ENCODE data around the gene SCART1.
"Not testable (repeated sequence)": the region's sequence is repeated elsewhere in the genome, so short reads cannot be mapped to it uniquely, and the experiment has no call there.

SCART1 gene

DNA sequence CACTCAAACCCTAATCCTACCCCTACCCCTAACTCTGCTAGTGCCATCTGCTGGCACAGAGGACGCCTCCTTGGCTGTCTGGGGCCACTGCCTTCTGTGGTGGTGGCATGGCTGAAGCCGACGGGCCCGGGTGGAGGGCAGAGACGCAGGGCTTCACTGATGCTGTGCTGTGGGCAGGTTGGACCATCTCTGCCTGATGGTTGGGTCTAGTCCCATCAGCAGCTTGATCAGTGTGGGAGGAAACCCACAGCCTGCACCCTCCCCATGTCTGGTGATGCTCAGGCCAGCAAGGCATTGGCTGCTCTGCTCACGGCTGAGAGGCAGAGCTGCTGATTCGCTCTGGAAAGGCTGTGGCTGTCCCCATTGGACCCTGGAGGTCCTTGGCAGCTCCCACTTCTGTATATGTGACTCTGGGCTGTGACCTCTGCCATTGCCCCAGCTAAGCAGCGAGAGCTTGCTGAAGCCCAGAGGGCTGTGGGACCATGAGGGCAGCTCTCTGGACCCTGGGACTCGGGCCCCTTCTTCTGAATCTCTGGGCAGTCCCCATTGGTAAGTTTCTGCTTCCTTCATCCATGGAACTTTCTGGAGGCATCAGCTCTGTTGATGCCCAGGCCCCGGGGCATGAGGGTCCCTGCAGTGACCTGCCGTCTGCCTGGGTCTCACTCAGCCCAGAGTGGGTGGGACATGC lies at the start of gene SCART1:
SCART1 (plus strand) TSS at position 430 of the 688 bp plus-strand sequence; CDS start at position 483, 53 bp downstream.
- DNase-seq (ENCODE audit: low spot score in 2 of 2) (no peak), ATAC-seq (peak; percentile 97)
- Mint-ChIP-seq H3K4me1 (peaks cover 25% of the 10 kb centered on the region), H3K36me3 (peaks cover 41% of the 10 kb centered on the region), H3K4me3 (peak within 1 kb of the TSS; percentile 81), H3K27ac (peak within 1 kb of the TSS; percentile 46), H3K9me3 (peaks cover 4% of the 10 kb centered on the region)

- DNase-seq (ENCODE audit: low spot score in 2 of 2): no peak
- Mint-ChIP-seq H3K36me3 (peaks cover 89% of the 10 kb centered on the region), H3K27ac (no peak overlapping the region), H3K9me3 (peaks cover 1% of the 10 kb centered on the region), H3K4me3 (no peak overlapping the region), H3K4me1 (peaks cover 67% of the 10 kb centered on the region)
- ATAC-seq: no peak
These were observed 48.5 kb upstream of the SCART1 start for GRCh38 chr10:133405272-133405671.

GRCh38 chr10:133405844-133406527 lies 47.8 kb upstream of the SCART1 start:
- H3K9me3 Mint-ChIP-seq: peaks cover 3% of the 10 kb centered on the region
- DNase-seq (ENCODE audit: low spot score in 2 of 2): no peak
- peak; percentile 47 for ATAC-seq
- peak overlapping the region; percentile 65 for H3K27ac Mint-ChIP-seq
- peak overlapping the region; percentile 26 for H3K4me3 Mint-ChIP-seq
- H3K4me1 Mint-ChIP-seq: peaks cover 61% of the 10 kb centered on the region
- H3K36me3 Mint-ChIP-seq: peaks cover 89% of the 10 kb centered on the region

DNA sequence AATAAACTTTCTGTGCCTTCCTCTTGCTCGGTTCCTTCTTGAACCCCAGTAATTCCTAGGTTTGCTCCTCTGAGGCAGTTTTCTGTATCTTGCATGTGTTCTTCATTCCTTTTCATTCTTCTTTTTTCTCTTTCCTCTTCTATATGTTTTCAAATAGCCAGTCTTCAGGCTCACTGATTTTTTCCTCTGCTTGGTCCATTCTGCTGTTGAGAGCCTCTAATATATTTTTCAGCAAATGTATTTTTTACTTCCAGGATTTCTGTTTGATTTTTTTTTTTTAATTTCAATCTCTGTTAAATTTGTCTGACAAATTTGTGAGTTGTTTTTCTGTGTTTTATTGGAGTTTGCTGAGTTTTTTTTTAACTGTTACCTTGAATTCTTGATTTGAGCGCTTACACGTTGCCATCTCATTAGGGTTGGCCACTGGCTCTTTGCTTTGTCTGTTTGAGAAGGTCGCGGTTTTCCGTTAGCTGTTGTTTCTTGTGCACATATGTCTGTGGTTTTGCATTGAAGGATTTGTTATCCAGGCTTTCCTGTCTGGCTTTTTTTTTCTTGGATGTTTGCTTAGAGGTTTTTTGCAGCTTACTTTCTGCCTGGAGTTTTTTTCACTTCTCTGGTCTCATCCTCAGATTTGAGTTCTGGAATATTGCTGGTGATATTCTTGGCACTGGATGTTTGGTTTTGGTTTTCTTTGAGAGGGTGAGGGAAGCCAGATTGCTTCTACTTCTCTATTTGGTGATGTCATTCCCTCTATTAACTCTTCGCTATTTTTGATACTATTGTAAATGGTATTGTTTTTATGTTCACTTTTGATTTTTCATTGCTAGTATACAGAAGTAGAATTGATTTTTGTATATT lies 42.0 kb upstream of the SCART1 start:
- no peak for ATAC-seq
- Mint-ChIP-seq H3K4me3 (no peak overlapping the region), H3K9me3 (peaks cover 13% of the 10 kb centered on the region), H3K27ac (no peak overlapping the region), H3K4me1 (peaks cover 25% of the 10 kb centered on the region), H3K36me3 (peaks cover 93% of the 10 kb centered on the region)
- DNase-seq (ENCODE audit: low spot score in 2 of 2): no peak

GRCh38 chr10:133412381-133412711 lies 41.4 kb upstream of the SCART1 start:
- Mint-ChIP-seq H3K4me3 (no peak overlapping the region), H3K4me1 (peaks cover 25% of the 10 kb centered on the region), H3K9me3 (peaks cover 13% of the 10 kb centered on the region), H3K36me3 (peaks cover 87% of the 10 kb centered on the region), H3K27ac (no peak overlapping the region)
- ATAC-seq: no peak
- no peak for DNase-seq (ENCODE audit: low spot score in 2 of 2)

GRCh38 chr10:133414401-133414800 lies 39.3 kb upstream of the SCART1 start:
- Mint-ChIP-seq H3K36me3 (peaks cover 66% of the 10 kb centered on the region), H3K9me3 (peaks cover 13% of the 10 kb centered on the region)
- H3K27ac Mint-ChIP-seq; DNase-seq (ENCODE audit: low spot score in 2 of 2); H3K4me1 Mint-ChIP-seq; H3K4me3 Mint-ChIP-seq; ATAC-seq: not testable (repeated sequence)

- Mint-ChIP-seq H3K36me3 (peaks cover 60% of the 10 kb centered on the region), H3K4me1 (peaks cover 6% of the 10 kb centered on the region), H3K27ac (no peak overlapping the region), H3K9me3 (peaks cover 10% of the 10 kb centered on the region), H3K4me3 (no peak overlapping the region)
- ATAC-seq: no peak
- no peak for DNase-seq (ENCODE audit: low spot score in 2 of 2)
These were observed 38.0 kb upstream of the SCART1 start for GRCh38 chr10:133415752-133416151.

- H3K9me3 Mint-ChIP-seq: no peaks in the 10 kb centered on the region
- no peak overlapping the region for H3K4me3 Mint-ChIP-seq
- H3K27ac Mint-ChIP-seq: no peak overlapping the region
- no peak for DNase-seq (ENCODE audit: low spot score in 2 of 2)
- peaks cover 37% of the 10 kb centered on the region for H3K36me3 Mint-ChIP-seq
- H3K4me1 Mint-ChIP-seq: peaks cover 12% of the 10 kb centered on the region
- no peak for ATAC-seq
These were observed 35.3 kb upstream of the SCART1 start for GRCh38 chr10:133418289-133418993.

DNA sequence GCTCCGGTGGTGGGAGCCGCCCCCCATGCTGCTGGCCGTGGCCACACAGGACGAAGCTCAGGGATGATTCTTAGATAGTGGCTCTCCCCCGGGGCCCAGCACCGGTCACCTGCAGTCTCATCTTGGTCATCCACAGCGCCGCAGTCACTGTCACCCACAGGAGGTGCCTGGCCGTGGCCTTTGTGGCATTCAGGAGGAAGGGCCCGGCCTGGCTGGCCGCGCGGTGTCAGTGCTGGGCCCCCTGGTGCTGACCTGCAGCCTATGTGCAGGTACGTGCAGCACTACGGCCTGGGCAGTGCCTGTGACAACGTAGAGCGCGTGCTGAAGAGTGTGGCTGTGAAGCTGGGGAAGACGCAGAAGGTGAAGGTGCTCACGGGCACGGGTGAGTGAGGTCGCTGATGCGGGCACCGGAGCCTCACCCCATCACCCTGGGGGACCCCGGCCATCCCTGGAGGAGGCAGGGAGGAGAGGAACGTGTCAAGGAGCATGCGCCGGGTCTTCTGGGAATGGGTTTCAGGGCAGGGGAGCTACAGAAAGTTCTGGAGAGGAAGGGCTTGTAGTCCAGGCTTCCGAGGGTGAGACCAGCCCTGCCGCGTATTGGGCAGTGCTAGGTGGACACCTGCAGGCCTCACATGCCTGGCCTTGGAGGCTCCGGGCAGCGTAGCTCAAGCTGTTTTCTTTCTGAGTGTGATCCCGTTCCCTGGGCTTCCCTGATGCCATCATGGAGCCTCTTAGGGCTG lies 34.4 kb upstream of the SCART1 start:
- Mint-ChIP-seq H3K27ac (peak overlapping the region; percentile 48), H3K4me1 (peaks cover 12% of the 10 kb centered on the region), H3K36me3 (peaks cover 29% of the 10 kb centered on the region), H3K9me3 (no peaks in the 10 kb centered on the region), H3K4me3 (no peak overlapping the region)
- ATAC-seq (no peak), DNase-seq (ENCODE audit: low spot score in 2 of 2) (no peak)

DNA sequence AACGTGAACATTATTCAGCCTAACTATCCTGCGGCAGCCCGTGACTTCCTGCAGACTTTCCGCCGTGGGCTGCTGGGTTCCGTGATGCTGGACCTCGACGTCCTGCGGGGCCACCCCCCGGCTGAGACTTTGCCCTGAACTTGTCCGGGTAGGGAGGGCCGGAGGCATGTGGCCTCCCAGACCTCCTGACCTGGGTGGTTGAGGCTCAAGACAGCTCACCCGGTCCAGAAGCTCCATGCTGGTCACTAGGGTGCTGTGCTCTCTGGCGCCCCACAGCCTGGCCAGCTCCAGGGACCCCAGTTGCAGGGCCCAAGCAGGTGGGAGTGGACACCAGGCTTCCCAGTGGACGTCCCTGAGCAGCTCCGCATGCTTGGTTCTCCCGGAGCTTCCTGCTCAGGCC lies 33.7 kb upstream of the SCART1 start:
- no peaks in the 10 kb centered on the region for H3K9me3 Mint-ChIP-seq
- ATAC-seq (no peak), DNase-seq (ENCODE audit: low spot score in 2 of 2) (no peak)
- H3K36me3 Mint-ChIP-seq: peaks cover 23% of the 10 kb centered on the region
- no peak overlapping the region for H3K27ac Mint-ChIP-seq
- no peak overlapping the region for H3K4me3 Mint-ChIP-seq
- peaks cover 12% of the 10 kb centered on the region for H3K4me1 Mint-ChIP-seq

DNA sequence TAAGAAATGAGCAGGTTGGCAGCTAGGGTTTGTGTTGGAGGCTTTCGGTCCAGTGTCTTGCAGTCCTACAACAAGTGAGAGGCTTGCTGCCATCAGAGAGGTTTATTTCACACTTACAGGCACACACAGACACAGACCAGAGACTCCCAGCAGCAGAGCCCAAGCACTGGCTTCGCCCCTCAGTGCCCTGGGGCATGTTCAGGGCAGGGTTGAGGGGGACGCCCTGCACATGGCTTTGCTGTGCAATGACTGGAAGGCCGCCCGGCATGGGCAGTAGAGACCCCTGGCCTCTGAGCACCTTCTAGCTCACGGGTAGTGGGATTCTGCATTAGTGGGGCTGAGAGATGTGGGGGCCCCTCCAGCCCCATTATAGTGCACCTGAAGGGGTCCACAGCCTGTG lies 33.2 kb upstream of the SCART1 start:
- no peak overlapping the region for H3K27ac Mint-ChIP-seq
- no peak overlapping the region for H3K4me3 Mint-ChIP-seq
- DNase-seq (ENCODE audit: low spot score in 2 of 2): no peak

DNA sequence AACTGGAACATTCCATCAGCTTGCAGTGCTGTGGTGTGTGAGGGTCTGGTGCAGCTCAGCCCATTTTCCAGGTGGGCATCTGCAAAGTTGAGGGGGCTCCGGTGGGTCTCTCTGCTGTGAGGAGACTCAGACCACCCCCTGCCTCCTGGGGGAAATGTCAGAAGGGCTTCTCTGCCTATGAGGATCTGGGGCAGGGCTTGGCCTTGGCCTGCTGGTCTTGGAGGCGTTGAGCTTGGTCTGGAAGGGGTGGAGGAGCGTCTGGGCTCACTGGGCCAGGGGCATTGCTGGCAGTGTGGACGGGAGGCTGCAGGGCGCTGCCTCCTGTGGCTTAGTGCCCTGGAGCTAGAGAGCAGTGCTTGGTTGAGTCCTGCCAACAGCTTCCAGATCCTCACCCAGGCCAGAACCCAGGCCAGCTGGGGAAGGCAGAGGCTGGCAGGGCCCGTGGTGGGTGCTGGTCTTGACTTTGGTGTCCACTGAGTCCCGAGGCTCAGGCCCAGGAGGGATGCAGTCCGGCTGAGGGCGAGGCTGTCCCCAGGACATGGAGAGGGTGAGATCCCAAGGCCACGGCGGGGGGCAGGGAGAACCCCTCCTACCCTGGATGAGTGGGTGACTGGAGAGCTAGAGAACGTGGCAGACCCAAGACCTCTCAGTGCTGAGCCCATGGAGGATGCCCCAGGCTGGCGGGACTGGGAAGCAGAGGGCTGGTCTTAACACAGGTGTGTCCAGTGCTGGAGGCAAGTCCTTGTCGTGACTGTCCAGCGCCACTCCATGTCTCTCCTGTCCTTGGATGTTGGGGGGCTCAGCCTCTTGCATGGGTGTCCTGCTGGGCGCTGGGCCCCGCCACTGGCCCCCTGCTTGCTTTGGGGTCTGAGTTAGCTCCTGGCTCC lies 32.2 kb upstream of the SCART1 start:
- DNase-seq (ENCODE audit: low spot score in 2 of 2) (no peak), ATAC-seq (peak; percentile 3)
- Mint-ChIP-seq H3K9me3 (no peaks in the 10 kb centered on the region), H3K27ac (no peak overlapping the region), H3K4me3 (peak overlapping the region; percentile 20), H3K4me1 (peaks cover 12% of the 10 kb centered on the region), H3K36me3 (peaks cover 11% of the 10 kb centered on the region)

More for the DNA sequence above, 33.2 kb upstream of the SCART1 start:
- Mint-ChIP-seq H3K9me3 (no peaks in the 10 kb centered on the region), H3K36me3 (peaks cover 17% of the 10 kb centered on the region), H3K4me1 (peaks cover 12% of the 10 kb centered on the region)
- ATAC-seq: peak; percentile 9

DNA sequence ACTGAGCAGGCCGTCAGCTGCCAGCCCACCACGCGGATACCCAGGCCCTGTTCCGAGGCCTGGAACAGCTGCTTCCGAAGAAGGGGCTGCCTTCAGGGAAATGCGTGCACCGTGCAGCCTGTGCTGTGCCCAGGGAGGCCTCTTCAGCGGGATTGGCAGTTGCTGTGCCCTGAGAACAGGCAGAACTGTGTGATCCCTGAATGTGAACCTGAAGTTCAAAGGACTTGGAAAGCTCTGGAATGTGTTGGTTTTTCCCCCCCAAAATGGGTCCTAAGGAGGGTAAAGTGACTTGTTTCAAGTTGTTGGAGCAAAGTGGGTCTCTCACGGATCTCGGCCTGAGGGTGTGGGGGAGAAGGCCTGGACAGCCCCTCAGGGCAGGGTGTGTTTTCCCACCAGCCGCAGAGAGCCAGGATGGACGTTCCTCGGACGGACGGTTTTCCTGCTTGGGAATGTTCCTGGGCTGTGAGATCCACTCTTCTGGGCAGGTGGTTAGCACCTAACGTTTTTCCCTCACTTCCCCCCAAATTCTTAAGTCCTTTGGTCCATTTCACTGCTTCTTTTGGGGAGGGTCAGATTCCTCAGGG lies 31.4 kb upstream of the SCART1 start:
- H3K4me1 Mint-ChIP-seq: peaks cover 12% of the 10 kb centered on the region
- no peak overlapping the region for H3K27ac Mint-ChIP-seq
- DNase-seq (ENCODE audit: low spot score in 2 of 2): no peak
- no peaks in the 10 kb centered on the region for H3K9me3 Mint-ChIP-seq
- H3K4me3 Mint-ChIP-seq: peak overlapping the region; percentile 58
- peaks cover 11% of the 10 kb centered on the region for H3K36me3 Mint-ChIP-seq
- ATAC-seq: no peak
